ENCODE measurements around the gene PGAM4.

Gene PGAM4

GRCh38 chrX:77918568-77918967, 50.9 kb downstream of the PGAM4 start:
- peaks cover 9% of the 10 kb centered on the region; the same call in 1 of the 2 replicates for H3K4me1 ChIP-seq (ENCODE audit: low read length)
- no peak overlapping the region for H2AFZ ChIP-seq (ENCODE audit: low read depth, low read length)
- no peaks in the 10 kb centered on the region for H3K9me3 ChIP-seq (ENCODE audit: insufficient read depth, low read length)
- no peaks in the 10 kb centered on the region for H3K27me3 ChIP-seq (ENCODE audit: low read depth, low read length)
- TF ChIP-seq CTCF (IDR thresholded peaks at IDR 0.05; ENCODE audit: low read depth, low read length) (no peak), EZH2phosphoT487 (IDR thresholded peaks at IDR 0.05; ENCODE audit: low read depth) (no peak)
- no peak overlapping the region for H3K4me3 ChIP-seq (ENCODE audit: low read length)
- no peak overlapping the region for H3K4me2 ChIP-seq (ENCODE audit: low read length)
- H3K36me3 ChIP-seq (replicated peaks; ENCODE audit: low read depth, low read length) = no peaks in the 10 kb centered on the region
- H3K79me2 ChIP-seq (ENCODE audit: low read length) = peaks cover 6% of the 10 kb centered on the region; the same call in 1 of the 2 replicates
- H3K9ac ChIP-seq (ENCODE audit: low read length) = no peak overlapping the region
- H4K20me1 ChIP-seq (ENCODE audit: insufficient read depth, low read length) = no peaks in the 10 kb centered on the region
- no peak overlapping the region for H3K27ac ChIP-seq (ENCODE audit: low read length)

Data from OCI-LY3 (cell line).